ENCODE results near the gene SAC3D1.

The SAC3D1 gene

GRCh38 chr11:65083134-65083833 lies 42.3 kb downstream of the SAC3D1 start:
- no peak for DNase-seq (ENCODE audit: low spot score)
- Mint-ChIP-seq H3K27me3 (ENCODE audit: low read depth) (peaks cover 4% of the 10 kb centered on the region), H3K27ac (peak overlapping the region; percentile 99), H3K4me3 (peak overlapping the region; percentile 99), H3K9me3 (no peaks in the 10 kb centered on the region), H3K4me1 (ENCODE audit: low read depth) (peaks cover 35% of the 10 kb centered on the region), H3K36me3 (ENCODE audit: low read depth) (peaks cover 44% of the 10 kb centered on the region)

- Mint-ChIP-seq H3K4me1 (ENCODE audit: low read depth) (peaks cover 28% of the 10 kb centered on the region), H3K27me3 (ENCODE audit: low read depth) (peaks cover 4% of the 10 kb centered on the region), H3K9me3 (no peaks in the 10 kb centered on the region), H3K27ac (peak within 1 kb of the TSS; percentile 99), H3K4me3 (peak within 1 kb of the TSS; percentile 99), H3K36me3 (ENCODE audit: low read depth) (peaks cover 44% of the 10 kb centered on the region)
- peak; percentile 97 for DNase-seq (ENCODE audit: low spot score)
Measured at GRCh38 chr11:65083834-65084597, 43.0 kb downstream of the SAC3D1 start, which contains the start of the genes CDCA5 and ZFPL1. TSS of gene CDCA5 (minus strand) at chr11:65084040. CDS start at chr11:65083978, 62 bp downstream. TSS of gene ZFPL1 (plus strand) at chr11:65084222. CDS start at chr11:65084699, 477 bp downstream.

- Mint-ChIP-seq H3K9me3 (no peaks in the 10 kb centered on the region), H3K4me1 (ENCODE audit: low read depth) (peaks cover 26% of the 10 kb centered on the region), H3K36me3 (ENCODE audit: low read depth) (peaks cover 48% of the 10 kb centered on the region), H3K27me3 (ENCODE audit: low read depth) (peaks cover 4% of the 10 kb centered on the region), H3K4me3 (peak overlapping the region; percentile 99), H3K27ac (peak overlapping the region; percentile 99)
- DNase-seq (ENCODE audit: low spot score), result no peak
Measured at GRCh38 chr11:65084598-65085375, 43.8 kb downstream of the SAC3D1 start.

GRCh38 chr11:65085446-65085845 lies 44.4 kb downstream of the SAC3D1 start:
- Mint-ChIP-seq H3K27ac (peak overlapping the region; percentile 99), H3K4me1 (ENCODE audit: low read depth) (peaks cover 26% of the 10 kb centered on the region), H3K27me3 (ENCODE audit: low read depth) (peaks cover 4% of the 10 kb centered on the region), H3K36me3 (ENCODE audit: low read depth) (peaks cover 44% of the 10 kb centered on the region), H3K9me3 (no peaks in the 10 kb centered on the region), H3K4me3 (peak overlapping the region; percentile 99)
- no peak for DNase-seq (ENCODE audit: low spot score)

- H3K27ac Mint-ChIP-seq, result no peak overlapping the region
Measured at GRCh38 chr11:65086809-65087208, 45.8 kb downstream of the SAC3D1 start.

GRCh38 chr11:65087216-65087615 lies 46.2 kb downstream of the SAC3D1 start:
- no peaks in the 10 kb centered on the region for H3K9me3 Mint-ChIP-seq
- peaks cover 4% of the 10 kb centered on the region for H3K27me3 Mint-ChIP-seq (ENCODE audit: low read depth)
- H3K36me3 Mint-ChIP-seq (ENCODE audit: low read depth), result peaks cover 32% of the 10 kb centered on the region
- no peak overlapping the region for H3K4me3 Mint-ChIP-seq
- DNase-seq (ENCODE audit: low spot score), result no peak
- peaks cover 16% of the 10 kb centered on the region for H3K4me1 Mint-ChIP-seq (ENCODE audit: low read depth)
- H3K27ac Mint-ChIP-seq, result peak overlapping the region; percentile 17

More at GRCh38 chr11:65086809-65087208, 45.8 kb downstream of the SAC3D1 start:
- peaks cover 19% of the 10 kb centered on the region for H3K4me1 Mint-ChIP-seq (ENCODE audit: low read depth)
- peaks cover 4% of the 10 kb centered on the region for H3K27me3 Mint-ChIP-seq (ENCODE audit: low read depth)
- DNase-seq (ENCODE audit: low spot score), result no peak
- no peak overlapping the region for H3K4me3 Mint-ChIP-seq
- no peaks in the 10 kb centered on the region for H3K9me3 Mint-ChIP-seq
- H3K36me3 Mint-ChIP-seq (ENCODE audit: low read depth), result peaks cover 35% of the 10 kb centered on the region

GRCh38 chr11:65087827-65088226 lies 46.8 kb downstream of the SAC3D1 start:
- Mint-ChIP-seq H3K27ac (no peak overlapping the region), H3K4me1 (ENCODE audit: low read depth) (peaks cover 12% of the 10 kb centered on the region), H3K4me3 (no peak overlapping the region), H3K36me3 (ENCODE audit: low read depth) (peaks cover 29% of the 10 kb centered on the region), H3K27me3 (ENCODE audit: low read depth) (peaks cover 4% of the 10 kb centered on the region), H3K9me3 (no peaks in the 10 kb centered on the region)
- DNase-seq (ENCODE audit: low spot score), result no peak

GRCh38 chr11:65089621-65090020 lies 48.6 kb downstream of the SAC3D1 start:
- no peak overlapping the region for H3K4me3 Mint-ChIP-seq
- H3K9me3 Mint-ChIP-seq, result no peaks in the 10 kb centered on the region
- DNase-seq (ENCODE audit: low spot score), result no peak
- peaks cover 17% of the 10 kb centered on the region for H3K36me3 Mint-ChIP-seq (ENCODE audit: low read depth)
- H3K27ac Mint-ChIP-seq, result no peak overlapping the region
- no peaks in the 10 kb centered on the region for H3K27me3 Mint-ChIP-seq (ENCODE audit: low read depth)
- peaks cover 9% of the 10 kb centered on the region for H3K4me1 Mint-ChIP-seq (ENCODE audit: low read depth)

- Mint-ChIP-seq H3K4me3 (no peak overlapping the region), H3K36me3 (ENCODE audit: low read depth) (peaks cover 15% of the 10 kb centered on the region), H3K9me3 (no peaks in the 10 kb centered on the region), H3K4me1 (ENCODE audit: low read depth) (peaks cover 5% of the 10 kb centered on the region), H3K27me3 (ENCODE audit: low read depth) (no peaks in the 10 kb centered on the region), H3K27ac (no peak overlapping the region)
- DNase-seq (ENCODE audit: low spot score), result no peak
Measured at GRCh38 chr11:65090628-65091027, 49.6 kb downstream of the SAC3D1 start.
